Measurements from ENCODE around the gene GALNT17.

GALNT17 gene

GRCh38 chr7:71285571-71286145, 153.7 kb downstream of the GALNT17 start:
- DNase-seq (ENCODE audit: low spot score) = no peak

- peak; percentile 51 for DNase-seq (ENCODE audit: low spot score)
Observed at GRCh38 chr7:71286336-71286735, 154.4 kb downstream of the GALNT17 start.

- no peak for DNase-seq (ENCODE audit: low spot score)
Observed at GRCh38 chr7:71286924-71287323, 155.0 kb downstream of the GALNT17 start.

- DNase-seq (ENCODE audit: low spot score) = peak; percentile 43
Observed at GRCh38 chr7:71290452-71290851, 158.5 kb downstream of the GALNT17 start.

- DNase-seq (ENCODE audit: low spot score) = no peak
Observed at GRCh38 chr7:71298378-71298777, 166.4 kb downstream of the GALNT17 start.

- no peak for DNase-seq (ENCODE audit: low spot score)
Observed at GRCh38 chr7:71300086-71300485, 168.1 kb downstream of the GALNT17 start.

- no peak for DNase-seq (ENCODE audit: low spot score)
Observed at GRCh38 chr7:71300603-71301002, 168.7 kb downstream of the GALNT17 start.

- DNase-seq (ENCODE audit: low spot score) = no peak
Observed at GRCh38 chr7:71301167-71301566, 169.2 kb downstream of the GALNT17 start.

- no peak for DNase-seq (ENCODE audit: low spot score)
Observed at GRCh38 chr7:71303566-71303965, 171.6 kb downstream of the GALNT17 start.

GRCh38 chr7:71308096-71308495, 176.2 kb downstream of the GALNT17 start:
- peak; percentile 19 for DNase-seq (ENCODE audit: low spot score)

GRCh38 chr7:71311576-71311975, 179.6 kb downstream of the GALNT17 start:
- no peak for DNase-seq (ENCODE audit: low spot score)

GRCh38 chr7:71312755-71313490, 181.0 kb downstream of the GALNT17 start:
- DNase-seq (ENCODE audit: low spot score) = no peak

GRCh38 chr7:71313553-71313952, 181.6 kb downstream of the GALNT17 start:
- DNase-seq (ENCODE audit: low spot score) = no peak

- DNase-seq (ENCODE audit: low spot score) = no peak
Observed at GRCh38 chr7:71320916-71321315, 189.0 kb downstream of the GALNT17 start.

- DNase-seq (ENCODE audit: low spot score) = no peak
Observed at GRCh38 chr7:71322201-71322600, 190.3 kb downstream of the GALNT17 start.

- DNase-seq (ENCODE audit: low spot score) = no peak
Observed at GRCh38 chr7:71323726-71324125, 191.8 kb downstream of the GALNT17 start.

GRCh38 chr7:71325151-71325550, 193.2 kb downstream of the GALNT17 start:
- DNase-seq (ENCODE audit: low spot score) = no peak

- no peak for DNase-seq (ENCODE audit: low spot score)
Observed at GRCh38 chr7:71326595-71326994, 194.7 kb downstream of the GALNT17 start.

- DNase-seq (ENCODE audit: low spot score) = no peak
Observed at GRCh38 chr7:71327946-71328345, 196.0 kb downstream of the GALNT17 start.

GRCh38 chr7:71329030-71329660, 197.2 kb downstream of the GALNT17 start:
- DNase-seq (ENCODE audit: low spot score) = no peak

- DNase-seq (ENCODE audit: low spot score) = no peak
Observed at GRCh38 chr7:71332207-71332606, 200.3 kb downstream of the GALNT17 start.

- no peak for DNase-seq (ENCODE audit: low spot score)
Observed at GRCh38 chr7:71334541-71334940, 202.6 kb downstream of the GALNT17 start.

- no peak for DNase-seq (ENCODE audit: low spot score)
Observed at GRCh38 chr7:71338866-71339265, 206.9 kb downstream of the GALNT17 start.
